ENCODE results near the gene CARS1. TPM values are rescaled to one million over a fixed set of nuclear protein-coding genes. Genes with fewer than 3 reads are reported as not detected.

The CARS1 gene
- total RNA-seq, 6 donors from 2014 or later, result 28.9 to 54.1 (median 43.0) TPM

- TF ChIP-seq EP300 (IDR thresholded peaks at IDR 0.05), result no peak
- TF ChIP-seq POLR2A (IDR thresholded peaks at IDR 0.05), result no peak
- TF ChIP-seq CTCF (IDR thresholded peaks at IDR 0.05), result no peak
- no peak for TF ChIP-seq POLR2AphosphoS5 (IDR thresholded peaks at IDR 0.05)
- H3K4me3 ChIP-seq, result no peak overlapping the region
- WGBS, 2 donors, result 87 to 89% methylated on average over 7 to 11 of the region's 11 CpGs
- DNase-seq (no peak), ATAC-seq (ENCODE audit: low FRiP score in 2 of 2) (no peak)
- peaks cover 9 to 24% (median 18%) of the 10 kb centered on the region in 4 donors for H3K4me1 ChIP-seq
- no peaks in the 10 kb centered on the region for H3K27me3 ChIP-seq
- H3K36me3 ChIP-seq, result no peaks in the 10 kb centered on the region
- no peaks in the 10 kb centered on the region for H3K9me3 ChIP-seq
- H3K27ac ChIP-seq, result no peak overlapping the region
These were observed 3.3 kb upstream of the CARS1 start for GRCh38 chr11:3060436-3061025.

- no peak for ATAC-seq (ENCODE audit: low FRiP score in 2 of 2)
- TF ChIP-seq EP300 (IDR thresholded peaks at IDR 0.05) (peak in 1 of 4 donors; percentile 22), POLR2AphosphoS5 (IDR thresholded peaks at IDR 0.05) (peak in 1 of 2 donors; percentile 62), POLR2A (IDR thresholded peaks at IDR 0.05) (no peak)
- Histone ChIP-seq H3K36me3 (peaks cover 0 to 8% (median 0%) of the 10 kb centered on the region in 4 donors), H3K9me3 (no peaks in the 10 kb centered on the region), H3K4me3 (no peak overlapping the region), H3K4me1 (peaks cover 13 to 31% (median 21%) of the 10 kb centered on the region in 4 donors), H3K27me3 (no peaks in the 10 kb centered on the region), H3K27ac (peak overlapping the region in 2 of 4 donors; percentile 93)
- peak in 1 of 2 donors; percentile 60 for DNase-seq
- WGBS, 2 donors, result 66 to 85% methylated on average over 13 of the region's 13 CpGs
These were observed 1.8 kb upstream of the CARS1 start for GRCh38 chr11:3058753-3059664.

GRCh38 chr11:3056296-3057068 is 741 bp downstream of the CARS1 start:
- peaks cover 13 to 31% (median 22%) of the 10 kb centered on the region in 4 donors for H3K4me1 ChIP-seq
- H3K27ac ChIP-seq, result peak overlapping the region; percentile 86 to 93 (median 93)
- H3K4me3 ChIP-seq, result peak overlapping the region; percentile 88 to 98 (median 92)
- DNase-seq (peak; percentile 44 to 84), ATAC-seq (ENCODE audit: low FRiP score in 2 of 2) (peak in 1 of 2 donors; percentile 7)
- peaks cover 0 to 29% (median 0%) of the 10 kb centered on the region in 4 donors for H3K36me3 ChIP-seq
- H3K9me3 ChIP-seq, result no peaks in the 10 kb centered on the region
- no peaks in the 10 kb centered on the region for H3K27me3 ChIP-seq
- no peak for TF ChIP-seq CTCF (IDR thresholded peaks at IDR 0.05)
- no peak for TF ChIP-seq EP300 (IDR thresholded peaks at IDR 0.05)
- TF ChIP-seq POLR2A (IDR thresholded peaks at IDR 0.05), result peak in 1 of 4 donors; percentile 25
- 12 to 16% methylated on average over 12 to 13 of the region's 29 CpGs for whole genome bisulfite sequencing, 2 donors

GRCh38 chr11:3055891-3056290 is 1.3 kb downstream of the CARS1 start:
- peak overlapping the region in 3 of 4 donors; percentile 90 to 98 (median 94) for H3K4me3 ChIP-seq
- H3K4me1 ChIP-seq, result peaks cover 13 to 31% (median 24%) of the 10 kb centered on the region in 4 donors
- 90 to 96% methylated on average over 6 to 8 of the region's 8 CpGs for WGBS, 2 donors
- no peak for ATAC-seq (ENCODE audit: low FRiP score in 2 of 2)
- TF ChIP-seq POLR2AphosphoS5 (IDR thresholded peaks at IDR 0.05) (no peak), CTCF (IDR thresholded peaks at IDR 0.05) (no peak), POLR2A (IDR thresholded peaks at IDR 0.05) (no peak), EP300 (IDR thresholded peaks at IDR 0.05) (no peak)
- no peaks in the 10 kb centered on the region for H3K27me3 ChIP-seq
- DNase-seq, result no peak
- H3K9me3 ChIP-seq, result no peaks in the 10 kb centered on the region
- peaks cover 0 to 29% (median 0%) of the 10 kb centered on the region in 4 donors for H3K36me3 ChIP-seq
- H3K27ac ChIP-seq, result peak overlapping the region in 1 of 4 donors; percentile 93
